ENCODE data around the gene SLC39A8.

- TF ChIP-seq POLR2AphosphoS5 (IDR thresholded peaks at IDR 0.05; ENCODE audit: low read depth, low read length) (no peak), POU2F2 (IDR thresholded peaks at IDR 0.05; ENCODE audit: low read depth, low read length) (no peak), TAF1 (IDR thresholded peaks at IDR 0.05; ENCODE audit: low read depth, low read length) (no peak), POLR2A (IDR thresholded peaks at IDR 0.05; ENCODE audit: low read depth, low read length) (no peak), PAX5 (IDR thresholded peaks at IDR 0.05; ENCODE audit: insufficient read depth, low read length, severe bottlenecking) (no peak)
Observed at GRCh38 chr4:102316585-102316984, 28.7 kb downstream of the SLC39A8 start.
